Ascending aorta (tissue), 2 donors: ENCODE data around the gene TFR2. TPM values are rescaled to one million over a fixed set of nuclear protein-coding genes. Genes with fewer than 3 reads are reported as not detected.
A peak's percentile ranks its signal among the peaks of the same experiment; 100 is the strongest.
"Not testable (repeated sequence)": the region's sequence is repeated elsewhere in the genome, so short reads cannot be mapped to it uniquely, and the experiment has no call there.

ENCODE experiments used
- DNase-seq, 2 donors: peaks; one replicate each; pipeline ENCODE4 v3.0.0-alpha.2; 2019; ENCODE audit warnings: low spot score in 2 of 2
- H3K27ac ChIP-seq, 2 donors: fragments of 200-600 bp; sonication (generic); one replicate each; pipeline ENCODE4 v1.5.1; 2016 to 2017; ENCODE audit warnings: mild to moderate bottlenecking in 1 of 2
- H3K27me3 ChIP-seq: fragments of 200-600 bp; sonication (generic); one replicate; pipeline ENCODE4 v1.5.1; 2017
- H3K36me3 ChIP-seq, 2 donors: fragments of 200-600 bp; sonication (generic); one replicate each; pipeline ENCODE4 v1.5.1; 2016
- H3K4me1 ChIP-seq, 2 donors: fragments of 200-600 bp; sonication (generic); one replicate each; pipeline ENCODE4 v1.5.1; 2016 to 2017; ENCODE audit warnings: mild to moderate bottlenecking in 1 of 2
- H3K4me3 ChIP-seq, 2 donors: fragments of 200-600 bp; sonication (generic); one replicate each; pipeline ENCODE4 v1.5.1; 2016 to 2017; ENCODE audit warnings: mild to moderate bottlenecking in 1 of 2
- H3K9me3 ChIP-seq, 2 donors: fragments of 200-600 bp; sonication (generic); one replicate each; pipeline ENCODE4 v1.5.1; 2016
- CTCF ChIP-seq, 3 experiments: fragments of 200-600 bp in 2 of 3; fragments of 450-650 bp in 1 of 3; sonication (generic) in 2 of 3; IDR thresholded peaks; one replicate each; pipeline ENCODE4 v1.5.1; 2016 to 2019; ENCODE audit warnings: antibody characterized with exemption in 3 of 3, mild to moderate bottlenecking in 1 of 3, moderate library complexity in 1 of 3
- intact Hi-C: fragments of 100-400 bp; cut with DNase I; formaldehyde crosslinking; loops from one replicate; pipeline ENCODE4 v1.15.1; 2023
- total RNA-seq: library from RNA; depleted of rRNA; stranded (reverse); fragments of >200 nt; gene quantifications from one replicate; pipeline ENCODE4 v1.1.0, GENCODE V29; 2016

Gene TFR2
- total RNA-seq, 1 donor from 2014 or later = not detected

- H3K4me3 ChIP-seq = no peak overlapping the region
Measured at GRCh38 chr7:100667331-100668068, 26.1 kb upstream of the TFR2 start.

DNA sequence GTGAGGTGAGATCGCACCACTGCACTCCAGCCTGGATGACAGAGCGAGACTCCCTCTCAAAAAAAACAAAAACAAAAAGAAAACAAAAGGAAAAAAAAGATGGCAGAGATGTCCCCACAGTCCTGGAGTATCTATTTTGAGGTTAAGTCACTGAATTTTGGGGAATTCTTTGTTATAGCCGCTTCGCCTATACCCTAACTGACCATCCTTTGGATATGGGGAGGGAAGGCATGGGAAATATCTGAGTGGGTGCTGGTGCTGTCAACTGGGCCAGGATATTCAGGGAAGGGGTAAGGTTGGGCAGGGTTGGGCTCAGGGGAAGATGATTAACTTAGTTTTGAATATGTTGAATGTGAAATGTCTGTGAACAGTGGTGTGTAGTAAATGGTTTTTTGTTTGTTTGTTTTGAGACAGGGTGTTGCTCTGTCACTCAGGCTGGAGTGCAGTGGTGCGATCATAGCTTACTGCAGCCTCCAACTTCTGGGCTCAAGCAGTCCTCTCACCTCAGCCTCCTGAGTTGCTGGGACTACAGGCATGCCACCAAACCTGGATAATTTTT is 23.9 kb upstream of the TFR2 start:
- Histone ChIP-seq H3K27me3 (no peaks in the 10 kb centered on the region), H3K36me3 (no peaks in the 10 kb centered on the region), H3K4me1 (peaks cover 0 to 3% of the 10 kb centered on the region in 2 donors), H3K4me3 (no peak overlapping the region), H3K9me3 (no peaks in the 10 kb centered on the region), H3K27ac (no peak overlapping the region)
- DNase-seq = no peak
- TF ChIP-seq CTCF (IDR thresholded peaks at IDR 0.05) = no peak
- intact Hi-C loops = no loop called here

More at GRCh38 chr7:100667331-100668068, 26.1 kb upstream of the TFR2 start:
- Histone ChIP-seq H3K4me1 (peaks cover 0 to 3% of the 10 kb centered on the region in 2 donors), H3K36me3 (no peaks in the 10 kb centered on the region), H3K9me3 (no peaks in the 10 kb centered on the region), H3K27ac (peak overlapping the region; percentile 49 to 50), H3K27me3 (no peaks in the 10 kb centered on the region)
- intact Hi-C loops = no loop called here
- TF ChIP-seq CTCF (IDR thresholded peaks at IDR 0.05) = no peak
- DNase-seq = no peak

GRCh38 chr7:100662194-100662776 is 20.9 kb upstream of the TFR2 start:
- DNase-seq, H3K4me1 ChIP-seq, H3K36me3 ChIP-seq, H3K27ac ChIP-seq, H3K9me3 ChIP-seq, H3K4me3 ChIP-seq, intact Hi-C loops, H3K27me3 ChIP-seq: not testable (repeated sequence)

DNA sequence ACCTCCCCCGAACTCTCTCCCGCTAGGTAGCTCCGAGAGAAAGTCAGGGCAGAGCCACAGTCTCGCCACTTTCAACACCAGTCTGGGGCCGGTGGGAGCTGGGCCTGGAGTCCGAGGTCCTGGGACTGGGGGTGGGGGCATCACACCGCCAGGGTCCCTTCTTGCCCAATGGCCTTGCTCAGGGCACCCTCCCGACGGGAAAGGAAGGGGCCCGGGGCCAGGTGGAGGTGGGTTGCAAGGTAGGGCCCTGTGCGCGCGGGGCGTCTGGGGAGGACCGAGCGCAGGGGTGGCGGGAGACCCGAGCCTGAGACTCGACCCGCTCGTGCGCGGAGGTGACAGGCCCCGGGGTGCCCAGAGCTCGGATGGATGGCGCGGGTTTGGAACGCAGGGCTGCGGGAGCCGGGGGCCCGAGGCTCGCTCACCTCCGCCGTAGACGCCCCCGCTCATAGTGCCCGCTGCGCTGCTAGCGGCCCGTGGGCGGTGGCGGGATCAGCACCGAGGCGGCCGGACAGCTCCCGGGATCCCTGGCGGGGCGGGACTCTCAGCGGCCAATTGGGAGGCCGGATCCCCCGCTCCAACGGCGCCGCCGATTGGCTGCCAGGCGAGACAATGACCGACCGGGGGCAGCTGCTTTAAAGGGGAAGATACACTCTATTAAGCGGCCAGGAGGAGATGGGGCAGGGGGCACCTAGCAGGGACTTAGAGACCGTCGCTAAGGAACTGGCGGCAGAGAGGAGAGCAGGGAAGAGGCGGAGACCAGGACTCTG is 14.7 kb upstream of the TFR2 start, which contains the start of gene ACTL6B:
Gene ACTL6B (minus strand): TSS at position 541 of the 767 bp plus-strand sequence. CDS start 94 bp downstream, at position 447.
- no peaks in the 10 kb centered on the region for H3K9me3 ChIP-seq
- H3K27ac ChIP-seq = no peak within 1 kb of the TSS
- TF ChIP-seq CTCF (IDR thresholded peaks at IDR 0.05) = no peak
- H3K4me3 ChIP-seq = no peak within 1 kb of the TSS
- intact Hi-C loops = no loop called here
- no peaks in the 10 kb centered on the region for H3K36me3 ChIP-seq
- peaks cover 15% of the 10 kb centered on the region for H3K27me3 ChIP-seq
- H3K4me1 ChIP-seq = no peaks in the 10 kb centered on the region
- DNase-seq = no peak

- Histone ChIP-seq H3K9me3 (no peaks in the 10 kb centered on the region), H3K27ac (no peak overlapping the region), H3K27me3 (peaks cover 15% of the 10 kb centered on the region), H3K4me3 (no peak overlapping the region), H3K4me1 (no peaks in the 10 kb centered on the region), H3K36me3 (no peaks in the 10 kb centered on the region)
- intact Hi-C loops = no loop called here
- DNase-seq = no peak
- TF ChIP-seq CTCF (IDR thresholded peaks at IDR 0.05) = no peak
Measured at GRCh38 chr7:100654908-100655831, 13.8 kb upstream of the TFR2 start.
